Fibroblast of skin of back (primary cell): Measurements from ENCODE around the gene MSRB1.
"Not testable (repeated sequence)": the region's sequence is repeated elsewhere in the genome, so short reads cannot be mapped to it uniquely, and the experiment has no call there.

ENCODE experiments used
- DNase-seq: peaks from one replicate; pipeline ENCODE4 v3.0.0-alpha.2; 2013

MSRB1 gene

GRCh38 chr16:1938316-1938715 is 4.7 kb downstream of the MSRB1 start:
- no peak for DNase-seq

- no peak for DNase-seq
Measured at GRCh38 chr16:1936945-1937479, 6.0 kb downstream of the MSRB1 start.

- no peak for DNase-seq
Measured at GRCh38 chr16:1933097-1933661, 9.8 kb downstream of the MSRB1 start.

- DNase-seq = no peak
Measured at GRCh38 chr16:1932050-1933028, 10.7 kb downstream of the MSRB1 start.

DNA sequence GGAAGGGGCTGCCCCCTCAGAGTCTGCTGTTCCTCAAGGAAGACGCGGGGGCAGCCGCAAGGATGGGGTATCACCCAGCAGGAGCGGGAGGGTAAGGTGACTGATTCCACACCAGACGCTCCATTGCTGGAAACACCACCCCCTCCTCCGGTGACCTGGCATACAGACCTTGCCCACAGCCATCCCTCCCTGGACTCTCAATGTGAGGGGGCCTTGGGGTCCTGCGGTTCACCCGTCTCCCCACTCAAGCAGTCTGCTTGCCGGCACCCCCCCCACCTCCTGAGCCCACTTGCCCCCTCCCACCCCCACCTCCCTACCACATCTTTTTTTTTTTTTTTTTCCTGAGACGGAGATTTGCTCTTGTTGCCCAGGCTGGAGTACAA is 12.7 kb downstream of the MSRB1 start:
- DNase-seq = no peak

DNA sequence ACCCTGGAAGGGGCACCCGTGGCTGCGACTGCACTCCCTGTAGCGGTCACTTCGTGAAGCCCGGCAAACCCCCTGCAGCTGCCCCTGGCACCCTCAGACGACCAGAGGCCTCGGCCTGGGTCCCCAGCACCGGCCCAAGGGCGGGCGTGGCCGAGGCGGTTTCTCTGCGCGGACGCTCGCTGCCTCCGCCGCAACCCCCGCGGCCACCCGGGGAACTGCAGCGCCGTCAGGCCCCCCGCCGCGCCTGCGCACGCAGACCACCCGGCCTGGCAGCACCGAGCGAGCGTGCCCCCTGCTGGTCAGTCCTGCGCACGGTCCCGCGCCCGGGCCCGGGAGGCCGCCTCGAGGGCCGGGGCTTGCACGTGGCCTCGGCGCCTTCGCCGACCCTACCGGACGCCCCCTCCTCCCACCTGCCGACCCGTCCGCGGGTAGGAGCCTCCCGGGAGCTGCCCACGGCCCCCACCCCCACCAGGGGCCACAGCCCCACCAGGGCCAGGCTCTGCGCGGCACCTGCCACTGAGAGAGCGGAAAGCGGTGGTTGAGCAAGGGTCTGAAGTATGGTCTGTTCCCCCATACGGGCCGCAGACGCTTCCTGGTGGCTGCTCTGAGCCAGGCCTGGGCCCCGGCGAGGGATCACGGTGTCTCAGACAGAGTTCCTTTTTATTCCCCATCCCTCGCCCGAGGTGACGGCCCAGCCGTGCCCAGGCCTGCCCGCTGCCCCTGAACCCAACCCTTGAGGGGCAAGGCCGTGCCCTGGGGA is 13.2 kb downstream of the MSRB1 start:
- peak; percentile 77 for DNase-seq

GRCh38 chr16:1929105-1929504 is 13.9 kb downstream of the MSRB1 start:
- DNase-seq = peak; percentile 27

- no peak for DNase-seq
Measured at GRCh38 chr16:1926271-1926670, 16.7 kb downstream of the MSRB1 start.

GRCh38 chr16:1924095-1924494 is 18.9 kb downstream of the MSRB1 start:
- no peak for DNase-seq

GRCh38 chr16:1923299-1924034 is 19.5 kb downstream of the MSRB1 start:
- DNase-seq = peak; percentile 63

- no peak for DNase-seq
Measured at GRCh38 chr16:1922357-1922756, 20.6 kb downstream of the MSRB1 start.

- DNase-seq = no peak
Measured at GRCh38 chr16:1920727-1921171, 22.2 kb downstream of the MSRB1 start.

GRCh38 chr16:1920122-1920521 is 22.9 kb downstream of the MSRB1 start:
- not testable (repeated sequence) for DNase-seq

DNA sequence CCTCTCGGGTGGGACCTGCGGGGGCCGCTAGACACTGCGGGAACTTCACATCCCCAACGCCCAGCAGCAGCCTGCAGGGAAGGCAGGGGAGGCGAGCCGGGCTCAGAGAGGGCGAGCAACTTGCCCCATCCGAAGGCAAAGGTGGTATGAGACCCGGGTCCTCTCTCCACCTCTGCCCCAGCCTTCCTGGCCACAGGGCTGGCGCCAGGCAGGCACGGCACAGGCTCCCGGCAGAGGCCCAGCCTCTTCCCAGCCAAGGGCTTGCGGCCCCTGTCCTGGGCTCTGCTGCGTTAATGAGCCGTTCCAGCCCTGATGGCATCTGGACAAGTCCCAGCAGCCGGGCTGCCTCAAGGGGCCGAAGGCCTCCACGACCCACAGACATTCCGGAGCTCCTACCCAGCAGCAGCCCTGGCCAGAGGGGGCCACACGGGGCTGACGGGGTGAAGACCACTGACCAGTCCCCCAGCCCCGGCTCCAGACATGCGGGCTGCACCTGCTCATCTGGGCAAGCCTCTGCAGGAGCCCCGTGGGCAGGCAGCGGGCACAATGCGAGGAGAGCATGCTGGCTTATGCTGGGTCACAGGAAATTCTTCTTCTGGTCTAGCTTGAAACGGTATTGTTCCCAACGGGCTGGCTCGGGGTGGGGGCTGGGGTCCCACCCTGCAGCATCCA is 23.5 kb downstream of the MSRB1 start:
- no peak for DNase-seq

GRCh38 chr16:1918351-1919326 is 24.4 kb downstream of the MSRB1 start, which contains the start of gene HS3ST6:
Gene HS3ST6, minus strand, starts transcription at chr16:1918415. Its CDS starts 92 bp downstream, at chr16:1918323.
- no peak for DNase-seq

GRCh38 chr16:1917665-1918350 is 25.2 kb downstream of the MSRB1 start:
- DNase-seq = no peak

GRCh38 chr16:1917056-1917664 is 25.8 kb downstream of the MSRB1 start:
- no peak for DNase-seq

DNA sequence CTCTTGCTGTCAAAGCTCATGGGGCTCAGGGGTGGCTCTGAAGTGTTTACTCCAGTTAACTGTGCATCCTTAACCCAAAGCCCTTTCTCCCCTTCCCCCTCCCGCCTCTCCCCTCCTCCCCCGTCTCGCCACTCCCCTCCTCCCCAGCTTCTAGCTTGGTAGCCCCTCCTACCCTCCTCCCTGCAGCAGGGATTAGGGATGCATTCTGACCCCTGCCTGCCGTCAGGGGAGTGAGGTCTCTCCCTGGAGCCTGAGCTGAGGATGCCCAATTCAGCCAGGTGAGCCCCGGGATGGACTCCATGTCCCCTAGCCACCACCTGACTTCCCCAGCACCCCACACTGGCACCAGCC is 26.4 kb downstream of the MSRB1 start:
- DNase-seq = no peak
